ENCODE measurements around the gene DDX23.
A peak's percentile ranks its signal among the peaks of the same experiment; 100 is the strongest.
"Not testable (repeated sequence)": the region's sequence is repeated elsewhere in the genome, so short reads cannot be mapped to it uniquely, and the experiment has no call there.

Gene DDX23

DNA sequence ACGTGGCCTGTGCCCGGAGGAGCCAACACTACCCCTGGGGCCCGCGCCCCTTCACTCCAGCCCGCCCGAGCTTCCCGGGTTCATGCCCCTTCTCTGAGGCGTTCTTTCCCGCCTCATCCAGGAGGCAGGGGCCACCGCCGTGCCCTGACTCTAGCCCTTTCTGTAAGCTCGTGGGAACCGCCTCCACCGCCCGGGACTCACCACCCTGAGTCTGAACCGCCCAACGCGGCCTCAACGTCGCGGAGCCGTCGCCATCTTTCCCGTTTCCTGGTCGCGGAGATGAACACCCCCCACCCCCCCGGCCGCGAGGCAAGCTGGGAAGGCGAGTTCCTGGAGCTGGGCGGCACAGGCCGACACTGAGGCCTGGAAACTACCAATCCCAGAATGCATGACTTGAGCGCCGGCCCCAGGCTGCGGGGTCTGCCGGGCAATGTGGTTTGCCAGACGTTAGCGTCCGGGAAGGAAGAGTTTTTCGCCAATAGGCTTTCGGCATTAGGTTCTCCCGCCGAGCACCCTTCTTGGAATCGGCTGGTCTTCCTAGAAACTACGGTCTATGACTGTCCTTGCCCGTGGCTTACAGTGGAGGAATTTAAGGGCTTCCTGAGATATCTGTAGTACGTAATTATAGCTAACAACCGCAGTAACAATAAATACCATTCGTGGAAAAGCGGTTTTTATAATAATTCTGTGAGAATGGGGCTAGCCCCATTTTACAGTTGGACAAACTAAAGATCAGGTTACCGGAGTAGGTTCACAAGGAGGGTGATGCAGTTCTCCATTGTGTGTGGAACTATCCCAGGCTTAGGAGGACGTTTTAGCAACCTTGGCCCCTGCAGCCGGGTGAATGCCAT lies at the start of gene DDX23:
Gene DDX23 (minus strand): TSS at position 281 of the 851 bp plus-strand sequence. CDS start 6,381 bp downstream, outside the sequence.
- DNase-seq: peak; percentile 96

DNA sequence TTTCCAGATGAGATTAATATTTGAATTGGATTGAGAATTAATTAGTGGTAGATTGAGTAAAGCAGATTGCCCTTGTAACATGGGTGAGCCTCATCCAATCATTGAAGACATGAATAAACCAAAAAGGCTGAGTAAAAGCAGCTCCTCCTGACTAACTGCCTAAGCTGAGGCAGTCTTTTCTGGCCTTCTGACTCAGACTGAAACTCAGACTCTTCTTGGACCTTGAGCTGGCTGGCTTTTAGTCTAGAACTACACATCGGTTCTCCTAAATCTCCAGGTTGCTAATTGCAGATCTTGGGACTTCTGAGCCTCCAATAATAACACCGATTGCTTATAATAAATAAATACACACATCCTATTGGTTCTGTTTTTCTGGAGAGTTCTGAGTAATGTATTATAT lies 49.3 kb upstream of the DDX23 start:
- no peak for DNase-seq

DNA sequence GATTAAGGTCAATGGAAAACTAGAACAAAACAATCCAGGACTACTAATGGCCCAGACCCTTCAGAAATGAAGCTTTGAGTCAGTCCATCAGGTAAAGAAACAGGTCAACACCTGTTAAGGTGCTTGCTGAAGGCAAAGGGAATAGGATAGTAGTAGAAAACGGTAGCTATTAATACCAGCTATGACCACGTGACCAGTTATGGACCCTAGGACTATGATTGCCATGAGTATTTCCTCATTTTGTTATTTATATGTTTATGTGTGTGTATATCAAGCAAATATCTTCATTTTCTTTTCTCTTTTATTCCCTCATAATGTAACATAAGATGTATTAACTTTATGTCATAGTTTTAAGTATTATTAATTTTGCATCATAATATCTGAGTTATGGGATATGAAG lies 47.7 kb upstream of the DDX23 start:
- DNase-seq: no peak

DNA sequence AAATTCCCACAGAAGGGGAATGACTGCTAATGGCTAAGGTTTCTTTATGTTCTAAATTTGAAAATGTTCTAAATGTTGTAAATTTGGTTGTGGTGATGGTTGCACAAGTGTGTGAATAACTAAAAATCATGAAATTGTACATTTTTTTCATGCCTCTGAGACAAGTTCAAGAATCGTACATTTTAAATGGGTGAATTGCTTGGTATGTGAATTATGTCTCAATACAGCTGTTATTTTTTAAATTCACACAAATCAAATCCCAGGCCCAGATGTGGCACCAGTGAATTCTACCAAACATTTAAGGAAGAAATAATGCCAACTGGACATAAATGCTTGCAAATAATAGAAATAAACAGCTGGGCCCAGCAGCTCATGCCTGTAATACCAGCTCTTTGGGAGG lies 42.3 kb upstream of the DDX23 start:
- no peak for DNase-seq

GRCh38 chr12:48890657-48891418 lies 38.9 kb upstream of the DDX23 start:
- DNase-seq: peak; percentile 51

GRCh38 chr12:48889679-48890078 lies 37.7 kb upstream of the DDX23 start:
- no peak for DNase-seq

DNA sequence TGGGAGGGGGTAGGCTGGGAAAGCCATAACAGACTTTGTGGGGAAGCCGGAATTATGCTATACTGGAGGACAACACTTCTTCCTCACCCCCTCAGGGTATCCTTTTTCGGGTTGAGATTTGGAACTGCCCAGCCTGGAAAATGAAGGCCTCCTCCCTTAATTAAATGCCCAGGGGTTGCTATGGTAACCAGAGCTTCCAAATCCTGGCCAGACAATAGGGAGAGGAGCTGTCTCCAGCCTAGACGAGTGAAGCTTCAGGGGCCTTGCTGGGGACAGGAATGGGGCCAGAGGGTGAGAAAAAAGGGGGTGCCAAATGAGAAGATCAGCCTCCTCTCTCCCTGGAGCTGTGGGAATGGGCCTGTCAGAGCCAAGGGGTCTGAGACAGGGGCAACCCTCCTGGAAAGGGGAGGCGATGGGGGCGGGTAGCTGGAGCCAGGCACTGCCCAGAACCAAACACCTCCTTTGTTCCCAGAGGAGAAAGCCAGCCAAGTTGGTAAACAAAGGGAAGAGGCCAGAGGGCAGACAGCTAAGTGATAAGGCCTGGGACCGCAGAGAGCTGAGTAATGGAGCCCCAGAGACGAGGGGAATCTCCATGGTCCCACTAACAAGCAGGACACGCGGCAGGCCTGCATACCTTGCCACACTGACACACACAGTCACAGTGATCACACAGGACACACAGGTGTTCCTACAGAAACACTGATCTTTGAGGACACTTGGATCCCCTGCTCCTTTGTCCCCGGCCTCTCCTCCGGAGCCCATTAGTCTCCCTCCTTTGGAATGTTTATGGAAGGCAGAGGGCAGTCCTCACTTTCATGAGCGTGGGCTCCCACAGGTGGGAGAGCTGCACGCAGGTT lies 31.6 kb upstream of the DDX23 start:
- DNase-seq: no peak

GRCh38 chr12:48882972-48883304 lies 31.0 kb upstream of the DDX23 start:
- no peak for DNase-seq

GRCh38 chr12:48882315-48882687 lies 30.3 kb upstream of the DDX23 start:
- DNase-seq: no peak

DNA sequence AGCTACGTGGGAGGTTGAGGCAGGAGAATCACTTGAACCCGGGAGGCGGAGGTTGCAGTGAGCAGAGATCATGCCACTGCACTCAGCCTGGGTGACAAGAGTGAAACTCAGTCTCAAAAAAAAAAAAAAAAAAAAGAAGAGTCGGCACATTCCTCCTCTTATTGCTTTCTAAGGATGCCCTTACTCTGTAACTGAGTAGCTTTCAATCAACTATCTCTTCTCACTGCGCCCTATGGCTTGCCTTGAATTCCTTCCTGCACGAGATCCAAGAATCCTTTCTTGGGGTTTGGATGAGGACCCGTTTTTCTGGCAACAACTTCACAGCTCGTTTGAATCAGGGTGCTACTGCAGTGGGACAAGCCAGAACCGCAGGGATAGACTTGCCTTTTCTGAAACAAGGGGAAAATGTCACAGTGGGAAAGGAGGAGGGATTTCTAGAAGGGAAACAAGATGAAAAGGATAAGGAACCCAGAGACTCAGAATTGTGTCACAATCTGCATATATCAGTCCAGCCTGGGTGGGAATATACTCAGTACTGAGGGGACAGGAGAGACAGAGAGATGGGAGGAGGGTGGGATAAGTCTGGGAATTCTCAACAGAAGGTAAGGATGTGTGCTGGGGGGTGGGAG lies 29.8 kb upstream of the DDX23 start:
- no peak for DNase-seq

DNA sequence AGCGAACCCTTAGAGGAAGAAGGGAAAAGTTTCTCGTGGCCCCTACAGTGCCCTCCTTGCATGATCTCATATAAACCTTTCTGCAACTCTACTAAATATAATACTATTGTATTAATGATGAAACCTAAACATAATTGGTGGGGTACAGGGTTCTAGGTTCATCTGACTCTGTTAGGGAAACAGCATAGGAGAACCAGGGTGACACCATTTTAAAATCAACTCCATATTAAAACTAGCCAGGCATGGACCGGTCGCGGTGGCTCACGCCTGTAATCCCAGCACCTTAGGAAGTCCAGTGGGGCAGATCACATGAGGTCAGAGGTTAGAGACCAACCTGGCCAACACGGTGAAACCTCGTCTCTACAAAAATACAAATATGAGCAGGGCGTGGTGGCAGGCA lies 28.7 kb upstream of the DDX23 start:
- DNase-seq: no peak

- DNase-seq: no peak
These were observed 26.6 kb upstream of the DDX23 start for GRCh38 chr12:48878548-48878947.

DNA sequence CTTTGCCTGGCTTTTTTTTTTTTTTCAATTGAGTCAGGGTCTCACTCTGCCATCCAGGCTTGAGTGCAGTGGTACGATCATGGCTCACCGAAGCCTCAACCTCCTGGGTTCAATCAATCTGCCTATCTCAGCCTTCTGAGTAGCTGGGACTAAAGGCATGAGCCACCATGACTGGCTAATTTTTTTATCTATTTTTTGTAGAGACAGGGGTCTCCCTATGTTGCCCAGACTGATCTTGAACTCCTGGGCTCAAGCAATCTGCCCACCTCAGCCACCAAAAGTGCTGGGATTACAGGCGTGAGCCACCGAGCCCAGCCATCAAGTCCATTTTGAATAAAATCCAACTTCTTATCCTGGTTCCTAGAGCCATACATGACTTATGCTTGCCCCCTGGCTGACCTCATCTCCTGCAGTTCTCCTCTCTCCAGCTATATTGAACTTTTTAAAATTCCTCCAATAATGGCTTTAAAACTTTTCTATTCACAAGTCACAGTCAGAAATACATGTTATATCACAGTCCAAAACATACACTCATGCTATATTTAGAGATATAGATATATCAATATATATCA lies 24.1 kb upstream of the DDX23 start:
- DNase-seq: no peak

DNA sequence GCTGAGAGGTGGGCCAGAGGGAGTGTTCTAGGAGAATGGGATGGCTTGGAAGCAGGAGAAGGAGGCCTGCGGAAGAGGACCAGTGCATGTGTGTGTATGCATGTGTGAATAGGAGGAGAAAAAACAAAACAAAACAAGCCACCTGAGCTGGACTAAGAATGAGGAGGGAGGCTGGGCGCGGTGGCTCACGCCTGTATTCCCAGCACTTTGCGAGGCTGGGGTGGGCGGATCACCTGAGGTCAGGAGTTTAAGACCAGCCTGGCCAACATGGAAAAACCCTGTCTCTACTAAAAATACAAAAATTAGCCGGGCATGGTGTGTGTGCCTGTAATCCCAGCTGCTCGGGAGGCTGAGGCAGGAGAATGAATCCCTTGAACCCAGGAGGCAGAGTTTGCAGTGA lies 21.6 kb upstream of the DDX23 start:
- DNase-seq: not testable (repeated sequence)

- no peak for DNase-seq
These were observed 21.1 kb upstream of the DDX23 start for GRCh38 chr12:48873096-48873495.

GRCh38 chr12:48869191-48869590 lies 17.2 kb upstream of the DDX23 start:
- no peak for DNase-seq

DNA sequence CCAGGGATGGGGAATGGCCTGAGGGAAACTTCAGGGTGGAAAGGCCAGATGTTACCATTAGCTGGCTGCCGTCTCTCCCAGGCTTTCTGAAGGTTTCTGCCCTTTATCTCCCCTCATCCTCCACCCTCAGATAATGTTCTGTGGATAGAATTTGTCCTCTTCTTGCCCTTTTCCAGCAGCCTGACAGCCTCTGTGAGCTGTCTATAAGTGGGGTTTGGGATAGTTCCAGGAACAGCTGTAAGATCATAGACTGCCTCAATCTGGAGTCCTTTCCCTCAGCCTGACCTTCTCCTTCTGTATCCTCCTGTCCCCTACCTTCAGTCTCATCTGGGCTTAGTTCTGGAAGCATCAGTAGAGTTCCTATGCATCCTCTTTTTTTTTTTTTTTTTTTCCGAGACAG lies 16.5 kb upstream of the DDX23 start:
- DNase-seq: no peak

DNA sequence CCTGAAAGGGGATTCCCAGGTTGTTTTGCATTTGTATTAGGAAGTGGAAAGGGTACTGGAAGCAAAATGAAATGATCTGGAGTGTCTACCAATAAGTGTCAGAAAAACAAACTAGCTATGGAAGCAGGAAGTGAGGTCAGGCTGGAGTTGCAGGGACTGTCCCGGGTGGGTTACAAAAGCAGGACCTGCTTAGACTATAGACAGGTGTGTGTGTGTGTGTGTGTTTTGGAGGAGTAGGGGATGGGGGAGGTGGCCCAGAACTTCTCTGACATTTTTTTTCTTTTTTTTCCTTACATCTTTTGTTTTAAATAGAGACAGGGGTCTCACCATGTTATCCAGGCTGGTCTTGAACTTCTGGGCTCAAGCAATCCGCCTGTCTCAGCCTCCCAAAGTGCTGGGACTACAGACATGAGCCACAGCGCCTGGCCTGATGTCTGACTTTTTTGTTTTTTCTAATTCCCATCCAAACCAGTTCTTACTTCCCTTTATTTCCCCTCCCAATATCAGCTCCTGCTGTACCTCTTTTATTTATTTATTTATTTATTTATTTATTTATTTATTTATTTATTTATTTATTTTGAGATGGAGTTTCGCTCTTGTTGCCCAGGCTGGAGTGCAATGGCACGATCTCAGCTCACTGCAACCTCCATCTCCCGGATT lies 14.2 kb upstream of the DDX23 start:
- DNase-seq: no peak

- DNase-seq: peak; percentile 82
These were observed 13.5 kb upstream of the DDX23 start, which contains the start of gene RND1 for GRCh38 chr12:48865281-48866051. TSS of gene RND1 (minus strand) at chr12:48865870. CDS start at chr12:48865767, 103 bp downstream.

- DNase-seq: no peak
These were observed 11.3 kb upstream of the DDX23 start for GRCh38 chr12:48863291-48863690.

GRCh38 chr12:48862760-48863159 lies 10.8 kb upstream of the DDX23 start:
- DNase-seq: no peak
